SK-N-SH treated with all-trans-retinoic acid at 6 μM for 48 hours (cell line): Measurements from ENCODE around the gene ACACB.

Experiments used
- PPARA ChIP-seq: fragments of 250-450 bp; sonication (Bioruptor Pico); IDR thresholded peaks from 2 replicates; pipeline ENCODE4 v1.5.0; 2020; ENCODE audit warnings: mild to moderate bottlenecking, borderline replicate concordance
- ZC3H10 ChIP-seq: fragments of 250-450 bp; sonication (Bioruptor Pico); IDR thresholded peaks from 2 replicates; pipeline ENCODE4 v1.5.1; 2021; ENCODE audit warnings: mild to moderate bottlenecking, moderate library complexity
- ZFP30 ChIP-seq: fragments of 450-650 bp; formaldehyde crosslinking; IDR thresholded peaks from 2 replicates; pipeline ENCODE4 v1.5.0; 2022; ENCODE audit warnings: mild to moderate bottlenecking, moderate library complexity
- TF ChIP-seq, protein P1 (sequence below): fragments of 250-450 bp; sonication (Bioruptor Pico); IDR thresholded peaks from 2 replicates; pipeline ENCODE4 v1.5.1; 2021; ENCODE audit warnings: mild to moderate bottlenecking, moderate library complexity

DNA sequence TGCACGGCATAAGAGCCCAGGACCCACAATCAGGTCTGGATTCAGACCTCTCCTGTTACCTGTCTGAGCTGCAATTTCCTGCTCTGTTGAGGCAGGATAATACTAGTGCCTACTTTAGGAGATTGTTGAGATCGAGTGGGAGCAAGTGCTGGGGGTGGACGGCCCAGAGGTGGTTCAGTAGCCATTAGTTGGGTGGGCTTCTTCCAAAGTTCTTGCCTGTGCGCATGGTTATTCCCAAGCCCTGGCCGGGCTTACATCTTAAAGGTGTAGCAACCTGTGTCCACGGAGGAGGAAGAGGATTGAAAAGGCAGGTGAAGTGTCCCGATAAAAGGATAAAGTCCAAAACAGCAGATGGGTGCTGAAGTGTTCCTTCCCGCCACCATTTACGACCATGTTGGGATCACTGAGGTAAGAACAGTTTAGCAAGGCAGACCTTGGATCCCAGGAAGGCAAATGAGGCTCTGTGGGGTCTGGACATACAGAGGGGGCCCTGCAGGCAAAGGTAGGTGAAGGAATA, 33.8 kb downstream of the ACACB start:
- no peak for TF ChIP-seq ZC3H10 (CRISPR knock-in tag)
- no peak for TF ChIP-seq ZFP30
- TF ChIP-seq PPARA, result no peak
- TF ChIP-seq, protein P1, sequence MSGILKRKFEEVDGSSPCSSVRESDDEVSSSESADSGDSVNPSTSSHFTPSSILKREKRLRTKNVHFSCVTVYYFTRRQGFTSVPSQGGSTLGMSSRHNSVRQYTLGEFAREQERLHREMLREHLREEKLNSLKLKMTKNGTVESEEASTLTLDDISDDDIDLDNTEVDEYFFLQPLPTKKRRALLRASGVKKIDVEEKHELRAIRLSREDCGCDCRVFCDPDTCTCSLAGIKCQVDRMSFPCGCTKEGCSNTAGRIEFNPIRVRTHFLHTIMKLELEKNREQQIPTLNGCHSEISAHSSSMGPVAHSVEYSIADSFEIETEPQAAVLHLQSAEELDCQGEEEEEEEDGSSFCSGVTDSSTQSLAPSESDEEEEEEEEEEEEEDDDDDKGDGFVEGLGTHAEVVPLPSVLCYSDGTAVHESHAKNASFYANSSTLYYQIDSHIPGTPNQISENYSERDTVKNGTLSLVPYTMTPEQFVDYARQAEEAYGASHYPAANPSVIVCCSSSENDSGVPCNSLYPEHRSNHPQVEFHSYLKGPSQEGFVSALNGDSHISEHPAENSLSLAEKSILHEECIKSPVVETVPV (CRISPR knock-in tag), result no peak
